Neuronal stem cell (in vitro differentiated cells): ENCODE results near the gene ALDH1A1.

Source experiments
- DNase-seq: peaks from one replicate; pipeline ENCODE4 v3.0.0-alpha.2; 2013; ENCODE audit warnings: low spot score
- H2AFZ ChIP-seq: one replicate; pipeline ENCODE4 v1.6.1; 2013; ENCODE audit warnings: mild to moderate bottlenecking, low read length, inconsistent platforms
- H2AK5ac ChIP-seq: 2 replicates; pipeline ENCODE4 v1.6.1; 2013; ENCODE audit warnings: low read depth, mild to moderate bottlenecking, inconsistent platforms, low read length, moderate library complexity, mixed read lengths
- H2BK120ac ChIP-seq: 2 replicates; pipeline ENCODE4 v1.6.1; 2013; ENCODE audit warnings: low read depth, mild to moderate bottlenecking, inconsistent platforms, low read length, moderate library complexity, mixed read lengths
- H2BK12ac ChIP-seq: one replicate; pipeline ENCODE4 v1.6.1; 2013; ENCODE audit warnings: low read length, inconsistent platforms
- H2BK15ac ChIP-seq: 2 replicates; pipeline ENCODE4 v1.6.1; 2013; ENCODE audit warnings: mild to moderate bottlenecking, low read length, inconsistent platforms, mixed read lengths
- H2BK5ac ChIP-seq: one replicate; pipeline ENCODE4 v1.6.1; 2013; ENCODE audit warnings: inconsistent platforms, mild to moderate bottlenecking, low read length, moderate library complexity
- H3K14ac ChIP-seq: one replicate; pipeline ENCODE4 v1.6.1; 2013; ENCODE audit warnings: low read length, inconsistent platforms
- H3K18ac ChIP-seq: 2 replicates; pipeline ENCODE4 v1.6.1; 2013; ENCODE audit warnings: low read length, inconsistent platforms
- H3K23ac ChIP-seq: 2 replicates; pipeline ENCODE4 v1.6.1; 2013; ENCODE audit warnings: low read depth, mild to moderate bottlenecking, mixed read lengths, low read length, inconsistent platforms; ENCODE audit not compliant: poor library complexity
- H3K27ac ChIP-seq: replicated peaks from 3 replicates; pipeline ENCODE4 v1.5.1; 2013; ENCODE audit warnings: low read length, inconsistent platforms
- H3K27me3 ChIP-seq, 3 experiments: 2 replicates each; pipeline ENCODE4 v1.6.1; 2013; ENCODE audit warnings: low read length in 3 of 3, mild to moderate bottlenecking in 2 of 3, inconsistent platforms in 1 of 3, low read depth in 1 of 3, mixed read lengths in 1 of 3, moderate library complexity in 1 of 3; ENCODE audit not compliant: control insufficient read depth in 3 of 3, insufficient read depth in 3 of 3
- H3K36me3 ChIP-seq, 2 donors: replicated peaks in 1 of 2; 2 replicates each; pipeline ENCODE4 v1.6.1; 2013; ENCODE audit warnings: low read length in 2 of 2; ENCODE audit not compliant: control insufficient read depth in 2 of 2, insufficient read depth in 2 of 2
- H3K4ac ChIP-seq: 2 replicates; pipeline ENCODE4 v1.6.1; 2013; ENCODE audit warnings: inconsistent platforms, mild to moderate bottlenecking, low read length, moderate library complexity
- H3K4me1 ChIP-seq, 2 donors: 1 replicate in 1 of 2; 2 replicates in 1 of 2; pipeline ENCODE4 v1.6.1; 2013; ENCODE audit warnings: low read length in 2 of 2, low read depth in 1 of 2; ENCODE audit not compliant: control insufficient read depth in 2 of 2, insufficient read depth in 1 of 2
- H3K4me2 ChIP-seq: one replicate; pipeline ENCODE4 v1.6.1; 2013; ENCODE audit warnings: mild to moderate bottlenecking, low read length, inconsistent platforms; ENCODE audit not compliant: insufficient read depth, poor library complexity, severe bottlenecking
- H3K4me3 ChIP-seq, 2 donors: 2 replicates each; pipeline ENCODE4 v1.5.1; 2013; ENCODE audit warnings: low read length in 2 of 2, mild to moderate bottlenecking in 2 of 2, inconsistent platforms in 1 of 2, moderate library complexity in 1 of 2
- H3K79me1 ChIP-seq: one replicate; pipeline ENCODE4 v1.6.1; 2013; ENCODE audit warnings: low read depth, mild to moderate bottlenecking, inconsistent platforms, low read length, moderate library complexity
- H3K9ac ChIP-seq: one replicate; pipeline ENCODE4 v1.6.1; 2013; ENCODE audit warnings: mild to moderate bottlenecking, low read depth, low read length, inconsistent platforms; ENCODE audit not compliant: poor library complexity
- H3K9me3 ChIP-seq, 2 donors: replicated peaks in 1 of 2; 2 replicates each; pipeline versions ENCODE3 to v1.6.1; 2013; ENCODE audit warnings: low read length in 2 of 2, mild to moderate bottlenecking in 2 of 2, inconsistent platforms in 1 of 2, low read depth in 1 of 2, mixed read lengths in 1 of 2, moderate library complexity in 1 of 2; ENCODE audit not compliant: control insufficient read depth in 2 of 2, insufficient read depth in 1 of 2
- H4K8ac ChIP-seq: one replicate; pipeline ENCODE4 v1.6.1; 2013; ENCODE audit warnings: low read depth, mild to moderate bottlenecking, inconsistent platforms, low read length, moderate library complexity
- H4K91ac ChIP-seq: one replicate; pipeline ENCODE4 v1.6.1; 2013; ENCODE audit warnings: low read length, low read depth, mild to moderate bottlenecking, inconsistent platforms; ENCODE audit not compliant: poor library complexity
- WGBS, 2 donors: extraction: QIAGEN DNeasy Blood & Tissue Kit; methylation state at CpG; one replicate each; pipeline ENCODE4 v1.1.7; 2013; ENCODE audit warnings: missing lambda C conversion rate in 2 of 2, mixed read lengths in 1 of 2; ENCODE audit not compliant: insufficient read length in 2 of 2, insufficient replicate concordance in 1 of 2; ENCODE audit errors: extremely low coverage in 2 of 2; 5-methylcytosine and 5-hydroxymethylcytosine counted together

ALDH1A1 gene

DNA sequence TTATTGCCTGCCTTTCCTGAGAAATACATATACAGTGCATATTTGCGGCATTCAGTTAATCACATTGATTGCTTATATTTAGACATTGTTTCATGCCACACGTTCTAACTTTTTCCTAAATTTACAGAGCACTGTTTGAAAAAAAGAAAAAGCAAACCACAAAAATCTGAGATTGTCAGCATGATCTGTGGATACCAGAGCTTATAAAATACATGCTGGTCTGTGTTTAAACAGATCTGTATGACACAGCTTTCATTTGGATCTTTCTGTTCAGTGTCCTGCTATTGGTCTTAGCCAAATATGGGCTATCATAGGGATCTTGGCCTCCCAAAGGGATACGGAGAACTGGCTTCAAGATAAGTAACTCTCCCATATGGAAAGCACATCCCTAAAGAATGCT lies 20.2 kb downstream of the ALDH1A1 start:
- no peak overlapping the region for H3K4ac ChIP-seq
- H3K79me1 ChIP-seq = no peaks in the 10 kb centered on the region
- WGBS, 2 donors = no CpG with 5 or more reads among the region's 3 CpGs
- no peaks in the 10 kb centered on the region for H3K36me3 ChIP-seq
- no peak overlapping the region for H2BK120ac ChIP-seq
- no peak overlapping the region for H3K18ac ChIP-seq
- no peak overlapping the region for H3K14ac ChIP-seq
- no peak overlapping the region for H3K27ac ChIP-seq
- H2BK5ac ChIP-seq = no peak overlapping the region
- DNase-seq = no peak
- no peaks in the 10 kb centered on the region for H3K9me3 ChIP-seq
- no peak overlapping the region for H2BK15ac ChIP-seq
- H3K23ac ChIP-seq = no peak overlapping the region
- no peak overlapping the region for H3K4me3 ChIP-seq
- H4K91ac ChIP-seq = no peak overlapping the region
- H3K4me1 ChIP-seq = no peaks in the 10 kb centered on the region
- no peak overlapping the region for H2AFZ ChIP-seq
- H2BK12ac ChIP-seq = no peak overlapping the region
- no peak overlapping the region for H3K9ac ChIP-seq
- H3K27me3 ChIP-seq = peaks cover 0 to 4% (median 0%) of the 10 kb centered on the region in 3 experiments
- H4K8ac ChIP-seq = no peak overlapping the region
- no peak overlapping the region for H3K4me2 ChIP-seq
- no peak overlapping the region for H2AK5ac ChIP-seq

DNA sequence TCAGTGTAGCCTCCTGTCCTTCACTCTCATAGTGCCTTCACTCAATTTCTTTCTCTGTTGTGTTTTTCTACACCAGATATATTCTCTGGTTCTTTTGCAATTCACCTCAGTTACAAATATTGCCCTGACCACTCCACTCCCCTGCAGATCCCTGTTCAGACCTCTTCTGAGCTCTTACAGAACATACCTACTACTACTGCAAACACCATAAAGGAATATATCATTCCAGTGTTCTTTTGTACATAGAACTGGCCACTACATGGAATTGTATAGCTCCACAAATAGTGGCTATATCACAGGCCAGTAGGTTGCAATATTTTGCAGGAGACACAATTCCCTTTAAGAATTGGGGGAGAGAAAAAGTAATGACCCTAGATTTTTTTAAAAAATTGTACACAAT lies 21.0 kb downstream of the ALDH1A1 start:
- Histone ChIP-seq H3K4ac (no peak overlapping the region), H3K36me3 (no peaks in the 10 kb centered on the region), H3K23ac (no peak overlapping the region), H4K8ac (no peak overlapping the region), H3K27ac (no peak overlapping the region), H2BK12ac (no peak overlapping the region), H3K4me2 (no peak overlapping the region), H3K4me3 (no peak overlapping the region), H3K18ac (no peak overlapping the region), H2AK5ac (no peak overlapping the region), H2BK5ac (no peak overlapping the region), H3K79me1 (no peaks in the 10 kb centered on the region), H3K9ac (no peak overlapping the region), H2BK15ac (no peak overlapping the region), H3K4me1 (no peaks in the 10 kb centered on the region), H3K27me3 (peaks cover 0 to 4% (median 0%) of the 10 kb centered on the region in 3 experiments), H2BK120ac (no peak overlapping the region), H3K14ac (no peak overlapping the region), H3K9me3 (no peaks in the 10 kb centered on the region), H4K91ac (no peak overlapping the region), H2AFZ (no peak overlapping the region)
- DNase-seq = no peak

GRCh38 chr9:72931437-72931836 lies 21.4 kb downstream of the ALDH1A1 start:
- WGBS, 2 donors = no CpG with 5 or more reads among the region's 1 CpG
- H3K79me1 ChIP-seq = no peaks in the 10 kb centered on the region

DNA sequence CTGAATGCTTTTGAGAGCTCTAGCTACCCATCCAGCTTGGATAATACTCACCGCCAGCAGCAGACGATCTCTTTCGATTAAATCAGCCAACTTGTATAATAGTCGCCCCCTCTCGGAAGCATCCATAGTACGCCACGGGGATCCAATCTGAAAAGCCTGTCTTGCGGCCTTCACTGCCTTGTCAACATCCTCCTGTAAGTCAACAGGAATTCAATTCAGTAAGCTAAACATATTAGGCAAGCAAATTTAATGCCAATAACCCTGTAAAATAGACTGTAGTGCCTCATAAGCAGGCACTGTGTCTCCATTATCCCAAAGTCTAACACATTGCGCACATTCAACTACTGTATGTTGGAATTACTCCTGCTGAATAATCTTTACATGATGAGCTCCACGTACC lies 22.0 kb downstream of the ALDH1A1 start:
- Histone ChIP-seq H3K36me3 (no peaks in the 10 kb centered on the region), H2AFZ (no peak overlapping the region), H2BK12ac (no peak overlapping the region), H3K23ac (no peak overlapping the region), H3K27ac (no peak overlapping the region), H3K18ac (no peak overlapping the region), H3K79me1 (no peaks in the 10 kb centered on the region), H2BK5ac (no peak overlapping the region), H2BK120ac (no peak overlapping the region), H3K4ac (no peak overlapping the region), H4K8ac (no peak overlapping the region), H3K4me1 (no peaks in the 10 kb centered on the region), H2AK5ac (no peak overlapping the region), H3K4me3 (no peak overlapping the region), H3K4me2 (no peak overlapping the region), H3K14ac (no peak overlapping the region), H3K27me3 (no peaks in the 10 kb centered on the region), H2BK15ac (no peak overlapping the region), H3K9me3 (no peaks in the 10 kb centered on the region), H3K9ac (no peak overlapping the region), H4K91ac (no peak overlapping the region)
- DNase-seq = no peak
- no CpG with 5 or more reads among the region's 10 CpGs for WGBS, 2 donors

More at GRCh38 chr9:72931437-72931836, 21.4 kb downstream of the ALDH1A1 start:
- Histone ChIP-seq H3K27ac (no peak overlapping the region), H3K4ac (no peak overlapping the region), H2BK120ac (no peak overlapping the region), H2BK15ac (no peak overlapping the region), H3K18ac (no peak overlapping the region), H3K4me3 (no peak overlapping the region), H2AFZ (no peak overlapping the region), H3K23ac (no peak overlapping the region), H3K27me3 (no peaks in the 10 kb centered on the region), H3K14ac (no peak overlapping the region), H2AK5ac (no peak overlapping the region), H2BK5ac (no peak overlapping the region), H3K36me3 (no peaks in the 10 kb centered on the region), H3K4me2 (no peak overlapping the region), H4K8ac (no peak overlapping the region), H3K4me1 (no peaks in the 10 kb centered on the region), H3K9me3 (no peaks in the 10 kb centered on the region), H2BK12ac (no peak overlapping the region), H3K9ac (no peak overlapping the region), H4K91ac (no peak overlapping the region)
- no peak for DNase-seq
